ENCODE results near the gene PINLYP. TPM values are rescaled to one million over a fixed set of nuclear protein-coding genes. Genes with fewer than 3 reads are reported as not detected.

The PINLYP gene
- total and polyA plus RNA-seq, 7 donors: 1.4 to 21.0 (median 10.8) TPM

GRCh38 chr19:43594710-43595604 lies 19.4 kb downstream of the PINLYP start:
- DNase-seq: peak; percentile 81
- intact Hi-C loops (cut with DNase I): loop anchor here (5.0 kb wide), 1 partner anchor 47 kb away; no protein-coding TSS in a partner anchor
- peaks cover 0 to 46% (median 37%) of the 10 kb centered on the region in 4 donors for H3K4me1 ChIP-seq
- peak overlapping the region; percentile 90 to 99 (median 95) for H3K27ac ChIP-seq
- H3K27me3 ChIP-seq: no peaks in the 10 kb centered on the region
- H3K4me3 ChIP-seq: peak overlapping the region; percentile 57 to 73 (median 70)
- TF ChIP-seq CTCF (IDR thresholded peaks at IDR 0.05): peak; percentile 13 to 52 (median 41)
- no peak for TF ChIP-seq EP300 (IDR thresholded peaks at IDR 0.05)
- peak in 1 of 4 donors; percentile 26 for TF ChIP-seq POLR2AphosphoS5 (IDR thresholded peaks at IDR 0.05)
- no peak for TF ChIP-seq POLR2A (IDR thresholded peaks at IDR 0.05)
- H3K36me3 ChIP-seq: peaks cover 16 to 60% (median 31%) of the 10 kb centered on the region in 4 donors
- WGBS, 2 donors: 1% methylated on average over 64 of the region's 64 CpGs
- H3K9me3 ChIP-seq: no peaks in the 10 kb centered on the region

GRCh38 chr19:43595605-43595998 lies 20.0 kb downstream of the PINLYP start:
- Histone ChIP-seq H3K4me1 (peaks cover 0 to 46% (median 37%) of the 10 kb centered on the region in 4 donors), H3K36me3 (peaks cover 16 to 60% (median 29%) of the 10 kb centered on the region in 4 donors), H3K27me3 (no peaks in the 10 kb centered on the region), H3K4me3 (peak overlapping the region; percentile 57 to 73 (median 70)), H3K27ac (peak overlapping the region; percentile 90 to 99 (median 95)), H3K9me3 (no peaks in the 10 kb centered on the region)
- TF ChIP-seq EP300 (IDR thresholded peaks at IDR 0.05): no peak
- peak in 1 of 2 donors; percentile 90 for TF ChIP-seq POLR2A (IDR thresholded peaks at IDR 0.05)
- intact Hi-C loops (cut with DNase I): loop anchor here (5.0 kb wide), 1 partner anchor 47 kb away; no protein-coding TSS in a partner anchor
- 1% methylated on average over 18 of the region's 18 CpGs for WGBS, 2 donors
- DNase-seq: peak; percentile 79

- Histone ChIP-seq H3K9me3 (no peaks in the 10 kb centered on the region), H3K4me3 (peak within 1 kb of the TSS; percentile 57 to 73 (median 70)), H3K27me3 (no peaks in the 10 kb centered on the region), H3K27ac (peak within 1 kb of the TSS; percentile 90 to 99 (median 95)), H3K36me3 (peaks cover 16 to 59% (median 26%) of the 10 kb centered on the region in 4 donors), H3K4me1 (peaks cover 0 to 46% (median 37%) of the 10 kb centered on the region in 4 donors)
- TF ChIP-seq POLR2A (IDR thresholded peaks at IDR 0.05) (peak; percentile 17 to 87), EP300 (IDR thresholded peaks at IDR 0.05) (peak in 2 of 4 donors; percentile 16 to 88), CTCF (IDR thresholded peaks at IDR 0.05) (no peak), POLR2AphosphoS5 (IDR thresholded peaks at IDR 0.05) (peak; percentile 95 to 99 (median 97))
- peak; percentile 100 for DNase-seq
- WGBS, 2 donors: 0% methylated on average over 60 of the region's 60 CpGs
- intact Hi-C loops (cut with DNase I): loop anchor here (1.0 to 5.0 kb wide), 4 partner anchors 21 to 62 kb away; partner anchors contain the start of genes PINLYP, XRCC1 and ZNF428
Observed at GRCh38 chr19:43595999-43596841, 20.6 kb downstream of the PINLYP start, which contains the start of the genes IRGQ and ZNF576. TSS of gene IRGQ (minus strand) at chr19:43596134. CDS start at chr19:43595338, 796 bp downstream. TSS of gene ZNF576 (plus strand) at chr19:43596595. CDS start at chr19:43597109, 514 bp downstream.

- DNase-seq: no peak
Observed at GRCh38 chr19:43596842-43597461, 21.4 kb downstream of the PINLYP start.

More at GRCh38 chr19:43596842-43597461, 21.4 kb downstream of the PINLYP start:
- intact Hi-C loops (cut with DNase I): loop anchor here (1.0 to 5.0 kb wide), 4 partner anchors 22 to 63 kb away; partner anchors contain the start of genes PINLYP, XRCC1 and ZNF428
- Histone ChIP-seq H3K9me3 (no peaks in the 10 kb centered on the region), H3K4me1 (peaks cover 0 to 46% (median 37%) of the 10 kb centered on the region in 4 donors), H3K36me3 (peaks cover 16 to 59% (median 23%) of the 10 kb centered on the region in 4 donors), H3K27ac (peak overlapping the region; percentile 90 to 99 (median 95)), H3K4me3 (peak overlapping the region; percentile 50 to 73 (median 61)), H3K27me3 (no peaks in the 10 kb centered on the region)
- 16 to 20% methylated on average over 7 of the region's 7 CpGs for WGBS, 2 donors
- TF ChIP-seq POLR2A (IDR thresholded peaks at IDR 0.05): no peak
- TF ChIP-seq CTCF (IDR thresholded peaks at IDR 0.05): no peak
- no peak for TF ChIP-seq POLR2AphosphoS5 (IDR thresholded peaks at IDR 0.05)
- TF ChIP-seq EP300 (IDR thresholded peaks at IDR 0.05): no peak
